ENCODE data around the gene EED. TPM values are rescaled to one million over a fixed set of nuclear protein-coding genes. Genes with fewer than 3 reads are reported as not detected.
"Not testable (repeated sequence)": the region's sequence is repeated elsewhere in the genome, so short reads cannot be mapped to it uniquely, and the experiment has no call there.

EED gene
- total and polyA plus RNA-seq, 4 donors: 14.5 to 26.5 (median 19.0) TPM

GRCh38 chr11:86288776-86289507 lies 44.4 kb downstream of the EED start:
- WGBS, 2 donors: 72 to 74% methylated on average over 7 of the region's 7 CpGs
- no peak for ATAC-seq (ENCODE audit: low FRiP score)
- DNase-seq: no peak
- intact Hi-C loops (cut with DNase I): no loop called here
- H3K36me3 ChIP-seq (ENCODE audit: control insufficient read depth in 1 of 2, insufficient read depth in 2 of 2, low read length in 1 of 2): peaks cover 1 to 3% of the 10 kb centered on the region in 2 donors
- no peaks in the 10 kb centered on the region for H3K9me3 ChIP-seq (ENCODE audit: control insufficient read depth, low read length)
- no peak overlapping the region for H3K4me3 ChIP-seq (ENCODE audit: low read length in 2 of 2)
- H3K4me1 ChIP-seq (ENCODE audit: control insufficient read depth in 1 of 2, insufficient read depth in 2 of 2, low read length in 2 of 2): no peaks in the 10 kb centered on the region
- no peaks in the 10 kb centered on the region for H3K27me3 ChIP-seq (ENCODE audit: control insufficient read depth in 1 of 2, insufficient read depth in 2 of 2, low read length in 1 of 2)
- no peak overlapping the region for H3K27ac ChIP-seq (ENCODE audit: low read depth in 1 of 2, low read length in 2 of 2)

- ATAC-seq (ENCODE audit: low FRiP score); H3K27ac ChIP-seq (ENCODE audit: low read depth in 1 of 2, low read length in 2 of 2); H3K4me3 ChIP-seq (ENCODE audit: low read length in 2 of 2); H3K36me3 ChIP-seq (ENCODE audit: control insufficient read depth in 1 of 2, insufficient read depth in 2 of 2, low read length in 1 of 2); DNase-seq; H3K27me3 ChIP-seq (ENCODE audit: control insufficient read depth in 1 of 2, insufficient read depth in 2 of 2, low read length in 1 of 2); H3K4me1 ChIP-seq (ENCODE audit: control insufficient read depth in 1 of 2, insufficient read depth in 2 of 2, low read length in 2 of 2); H3K9me3 ChIP-seq (ENCODE audit: control insufficient read depth, low read length): not testable (repeated sequence)
- WGBS, 2 donors: 88 to 90% methylated on average over 9 of the region's 9 CpGs
- intact Hi-C loops (cut with DNase I): loop anchor here (5.0 to 10.0 kb wide), 3 partner anchors 347 to 435 kb away; partner anchors contain the start of gene CCDC83 (in 2 of the 2)
Measured at GRCh38 chr11:86289508-86290280, 45.1 kb downstream of the EED start.

- Histone ChIP-seq H3K27me3 (ENCODE audit: control insufficient read depth in 1 of 2, insufficient read depth in 2 of 2, low read length in 1 of 2) (no peaks in the 10 kb centered on the region), H3K36me3 (ENCODE audit: control insufficient read depth in 1 of 2, insufficient read depth in 2 of 2, low read length in 1 of 2) (no peaks in the 10 kb centered on the region), H3K4me1 (ENCODE audit: control insufficient read depth in 1 of 2, insufficient read depth in 2 of 2, low read length in 2 of 2) (no peaks in the 10 kb centered on the region), H3K9me3 (ENCODE audit: control insufficient read depth, low read length) (no peaks in the 10 kb centered on the region), H3K4me3 (ENCODE audit: low read length in 2 of 2) (no peak overlapping the region), H3K27ac (ENCODE audit: low read depth in 1 of 2, low read length in 2 of 2) (no peak overlapping the region)
- 41% methylated on average over 3 of the region's 3 CpGs for WGBS, 2 donors
- ATAC-seq (ENCODE audit: low FRiP score) (peak; percentile 50), DNase-seq (peak in 1 of 2 donors; percentile 56)
- intact Hi-C loops (cut with DNase I): loop anchor here (5.0 to 10.0 kb wide), 3 partner anchors 349 to 437 kb away; partner anchors contain the start of gene CCDC83 (in 2 of the 2)
Measured at GRCh38 chr11:86291466-86292262, 47.1 kb downstream of the EED start.

GRCh38 chr11:86292912-86293616 lies 48.5 kb downstream of the EED start:
- no peak overlapping the region for H3K27ac ChIP-seq (ENCODE audit: low read depth in 1 of 2, low read length in 2 of 2)
- intact Hi-C loops (cut with DNase I): loop anchor here (5.0 to 10.0 kb wide), 3 partner anchors 351 to 438 kb away; partner anchors contain the start of gene CCDC83 (in 2 of the 2)
- DNase-seq (no peak), ATAC-seq (ENCODE audit: low FRiP score) (no peak)
- H3K36me3 ChIP-seq (ENCODE audit: control insufficient read depth in 1 of 2, insufficient read depth in 2 of 2, low read length in 1 of 2): no peaks in the 10 kb centered on the region
- no peak overlapping the region for H3K4me3 ChIP-seq (ENCODE audit: low read length in 2 of 2)
- WGBS, 2 donors: 84% methylated on average over 6 of the region's 6 CpGs
- H3K27me3 ChIP-seq (ENCODE audit: control insufficient read depth in 1 of 2, insufficient read depth in 2 of 2, low read length in 1 of 2): no peaks in the 10 kb centered on the region
- H3K9me3 ChIP-seq (ENCODE audit: control insufficient read depth, low read length): no peaks in the 10 kb centered on the region
- H3K4me1 ChIP-seq (ENCODE audit: control insufficient read depth in 1 of 2, insufficient read depth in 2 of 2, low read length in 2 of 2): no peaks in the 10 kb centered on the region

GRCh38 chr11:86294026-86294425 lies 49.5 kb downstream of the EED start:
- ATAC-seq (ENCODE audit: low FRiP score): no peak
- Histone ChIP-seq H3K4me3 (ENCODE audit: low read length in 2 of 2) (no peak overlapping the region), H3K9me3 (ENCODE audit: control insufficient read depth, low read length) (no peaks in the 10 kb centered on the region), H3K27ac (ENCODE audit: low read depth in 1 of 2, low read length in 2 of 2) (no peak overlapping the region), H3K27me3 (ENCODE audit: control insufficient read depth in 1 of 2, insufficient read depth in 2 of 2, low read length in 1 of 2) (no peaks in the 10 kb centered on the region), H3K36me3 (ENCODE audit: control insufficient read depth in 1 of 2, insufficient read depth in 2 of 2, low read length in 1 of 2) (no peaks in the 10 kb centered on the region), H3K4me1 (ENCODE audit: control insufficient read depth in 1 of 2, insufficient read depth in 2 of 2, low read length in 2 of 2) (no peaks in the 10 kb centered on the region)
- intact Hi-C loops (cut with DNase I): loop anchor here (5.0 to 10.0 kb wide), 3 partner anchors 352 to 439 kb away; partner anchors contain the start of gene CCDC83 (in 2 of the 2)
- DNase-seq: no peak

GRCh38 chr11:86301742-86302091 lies 57.2 kb downstream of the EED start:
- no peaks in the 10 kb centered on the region for H3K27me3 ChIP-seq (ENCODE audit: control insufficient read depth in 1 of 2, insufficient read depth in 2 of 2, low read length in 1 of 2)
- no peak overlapping the region for H3K4me3 ChIP-seq (ENCODE audit: low read length in 2 of 2)
- DNase-seq (no peak), ATAC-seq (ENCODE audit: low FRiP score) (no peak)
- no peaks in the 10 kb centered on the region for H3K9me3 ChIP-seq (ENCODE audit: control insufficient read depth, low read length)
- intact Hi-C loops (cut with DNase I): no loop called here
- no peaks in the 10 kb centered on the region for H3K36me3 ChIP-seq (ENCODE audit: control insufficient read depth in 1 of 2, insufficient read depth in 2 of 2, low read length in 1 of 2)
- H3K27ac ChIP-seq (ENCODE audit: low read depth in 1 of 2, low read length in 2 of 2): no peak overlapping the region
- WGBS, 2 donors: 3 to 5% methylated on average over 6 of the region's 6 CpGs
- no peaks in the 10 kb centered on the region for H3K4me1 ChIP-seq (ENCODE audit: control insufficient read depth in 1 of 2, insufficient read depth in 2 of 2, low read length in 2 of 2)

GRCh38 chr11:86302092-86302793 lies 57.7 kb downstream of the EED start, which contains the start of gene HIKESHI:
HIKESHI (plus strand) TSS chr11:86302240; CDS start chr11:86302449, 209 bp downstream.
- intact Hi-C loops (cut with DNase I): no loop called here
- peak; percentile 100 for DNase-seq
- Histone ChIP-seq H3K4me1 (ENCODE audit: control insufficient read depth in 1 of 2, insufficient read depth in 2 of 2, low read length in 2 of 2) (no peaks in the 10 kb centered on the region), H3K9me3 (ENCODE audit: control insufficient read depth, low read length) (no peaks in the 10 kb centered on the region), H3K4me3 (ENCODE audit: low read length in 2 of 2) (peak within 1 kb of the TSS; percentile 55 to 93), H3K36me3 (ENCODE audit: control insufficient read depth in 1 of 2, insufficient read depth in 2 of 2, low read length in 1 of 2) (no peaks in the 10 kb centered on the region), H3K27me3 (ENCODE audit: control insufficient read depth in 1 of 2, insufficient read depth in 2 of 2, low read length in 1 of 2) (no peaks in the 10 kb centered on the region), H3K27ac (ENCODE audit: low read depth in 1 of 2, low read length in 2 of 2) (peak within 1 kb of the TSS; percentile 16 to 68)
- WGBS, 2 donors: 0% methylated on average over 30 of the region's 30 CpGs
- ATAC-seq (ENCODE audit: low FRiP score): peak; percentile 97
